Breast epithelium (tissue), 4 donors: ENCODE data around the gene TRMT1. TPM values are rescaled to one million over a fixed set of nuclear protein-coding genes. Genes with fewer than 3 reads are reported as not detected.

Experiments used
- DNase-seq, 2 donors: peaks; one replicate each; pipeline ENCODE4 v3.0.0-alpha.2; 2019; ENCODE audit warnings: low spot score in 2 of 2
- H3K27ac ChIP-seq, 2 donors: fragments of 200-600 bp; sonication (generic) in 1 of 2; one replicate each; pipeline ENCODE4 v1.5.1; 2016 to 2019; ENCODE audit warnings: mild to moderate bottlenecking in 1 of 2
- H3K27me3 ChIP-seq, 2 donors: fragments of 200-600 bp; sonication (generic) in 1 of 2; one replicate each; pipeline versions ENCODE4 v1.5.1 to v1.6.0; 2017 to 2019; ENCODE audit warnings: control low read depth in 1 of 2, mild to moderate bottlenecking in 1 of 2
- H3K36me3 ChIP-seq: fragments of 200-600 bp; one replicate; pipeline ENCODE4 v1.5.1; 2019
- H3K4me1 ChIP-seq, 2 donors: fragments of 200-600 bp; sonication (generic); one replicate each; pipeline ENCODE4 v1.5.1; 2016 to 2019; ENCODE audit warnings: control low read depth in 1 of 2
- H3K4me3 ChIP-seq, 3 donors: fragments of 200-600 bp; sonication (generic); 1 replicate in 2 of 3; 2 replicates in 1 of 3; pipeline ENCODE4 v1.5.1; 2016 to 2019; ENCODE audit warnings: mild to moderate bottlenecking in 3 of 3, moderate library complexity in 2 of 3
- H3K9me3 ChIP-seq, 2 donors: fragments of 200-600 bp; sonication (generic) in 1 of 2; one replicate each; pipeline ENCODE4 v1.5.1; 2016 to 2019; ENCODE audit warnings: control low read depth in 1 of 2
- POLR2A ChIP-seq: fragments of 450-650 bp; IDR thresholded peaks from one replicate; pipeline ENCODE4 v1.6.1; 2016; ENCODE audit warnings: antibody characterized with exemption, mild to moderate bottlenecking, moderate library complexity
- POLR2AphosphoS5 ChIP-seq, 3 donors: sonication (generic); formaldehyde crosslinking; IDR thresholded peaks; one replicate each; pipeline ENCODE4 v1.6.1; 2017; ENCODE audit warnings: antibody characterized with exemption in 3 of 3
- intact Hi-C: fragments of 100-400 bp; cut with DNase I; formaldehyde crosslinking; loops from one replicate; pipeline ENCODE4 v1.15.1; 2023; ENCODE audit warnings: low total_unique reads
- total RNA-seq, 3 donors: library from RNA; depleted of rRNA; stranded (reverse); fragments of >200 nt; gene quantifications; one replicate each; pipeline ENCODE4 v1.1.0, GENCODE V29; 2016
- TF ChIP-seq, protein P1 (sequence below), 3 donors: fragments of 450-650 bp; IDR thresholded peaks; one replicate each; pipeline ENCODE4 v1.5.1; 2016 to 2017; ENCODE audit warnings: antibody characterized with exemption in 3 of 3, mild to moderate bottlenecking in 3 of 3, moderate library complexity in 3 of 3

Gene TRMT1
- total RNA-seq, 3 donors from 2014 or later = 29.7 to 37.4 (median 31.7) TPM

DNA sequence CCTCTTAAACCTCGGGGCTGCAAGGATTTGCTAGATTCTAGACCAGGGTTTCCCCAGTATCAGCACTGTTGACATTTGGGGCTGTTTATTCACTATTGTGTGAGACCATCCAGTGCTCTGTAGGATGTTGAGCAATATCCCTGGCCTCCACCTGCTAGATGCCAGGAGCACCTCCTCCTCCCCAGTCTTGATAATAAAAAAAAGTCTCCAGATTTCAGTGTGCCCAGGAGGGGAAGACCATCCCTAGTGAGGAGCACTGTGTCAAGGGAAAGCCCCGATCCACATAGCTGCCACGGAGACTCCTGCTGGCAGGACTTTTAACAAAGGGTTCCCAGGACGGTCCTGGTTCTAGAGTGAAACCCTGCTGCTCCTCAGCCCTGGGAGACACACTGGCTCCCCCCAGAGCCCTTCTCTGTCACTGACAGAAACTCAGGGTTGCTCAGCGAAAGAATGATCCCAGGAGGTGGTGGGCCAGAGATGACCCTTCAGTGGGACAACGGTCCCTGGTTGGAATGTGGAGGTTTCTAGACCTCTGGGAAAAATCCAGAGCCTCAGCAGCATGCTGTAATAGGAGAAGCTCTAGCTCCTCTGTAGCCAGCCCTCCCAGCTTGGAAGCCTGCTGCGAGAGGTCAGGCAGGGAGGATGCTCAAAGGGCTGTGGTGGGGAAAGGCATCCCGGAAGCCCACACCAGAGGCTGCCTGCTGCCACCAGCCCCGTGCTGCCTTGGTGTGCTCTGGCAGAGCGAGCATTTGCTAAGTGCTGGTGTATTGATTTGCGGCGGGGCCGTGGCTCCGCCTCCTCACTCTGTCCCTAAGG lies 34.1 kb downstream of the TRMT1 start:
- TF ChIP-seq, protein P1, sequence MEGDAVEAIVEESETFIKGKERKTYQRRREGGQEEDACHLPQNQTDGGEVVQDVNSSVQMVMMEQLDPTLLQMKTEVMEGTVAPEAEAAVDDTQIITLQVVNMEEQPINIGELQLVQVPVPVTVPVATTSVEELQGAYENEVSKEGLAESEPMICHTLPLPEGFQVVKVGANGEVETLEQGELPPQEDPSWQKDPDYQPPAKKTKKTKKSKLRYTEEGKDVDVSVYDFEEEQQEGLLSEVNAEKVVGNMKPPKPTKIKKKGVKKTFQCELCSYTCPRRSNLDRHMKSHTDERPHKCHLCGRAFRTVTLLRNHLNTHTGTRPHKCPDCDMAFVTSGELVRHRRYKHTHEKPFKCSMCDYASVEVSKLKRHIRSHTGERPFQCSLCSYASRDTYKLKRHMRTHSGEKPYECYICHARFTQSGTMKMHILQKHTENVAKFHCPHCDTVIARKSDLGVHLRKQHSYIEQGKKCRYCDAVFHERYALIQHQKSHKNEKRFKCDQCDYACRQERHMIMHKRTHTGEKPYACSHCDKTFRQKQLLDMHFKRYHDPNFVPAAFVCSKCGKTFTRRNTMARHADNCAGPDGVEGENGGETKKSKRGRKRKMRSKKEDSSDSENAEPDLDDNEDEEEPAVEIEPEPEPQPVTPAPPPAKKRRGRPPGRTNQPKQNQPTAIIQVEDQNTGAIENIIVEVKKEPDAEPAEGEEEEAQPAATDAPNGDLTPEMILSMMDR (IDR thresholded peaks at IDR 0.05) = peak in 1 of 3 donors; percentile 10
- no peak for TF ChIP-seq POLR2A
- TF ChIP-seq POLR2AphosphoS5 (IDR thresholded peaks at IDR 0.05) = no peak
- no peak for DNase-seq
- Histone ChIP-seq H3K36me3 (no peaks in the 10 kb centered on the region), H3K4me3 (no peak overlapping the region), H3K9me3 (no peaks in the 10 kb centered on the region), H3K27ac (peak overlapping the region; percentile 33 to 72), H3K4me1 (peaks cover 18 to 19% of the 10 kb centered on the region in 2 donors), H3K27me3 (no peaks in the 10 kb centered on the region)
- intact Hi-C loops = no loop called here

DNA sequence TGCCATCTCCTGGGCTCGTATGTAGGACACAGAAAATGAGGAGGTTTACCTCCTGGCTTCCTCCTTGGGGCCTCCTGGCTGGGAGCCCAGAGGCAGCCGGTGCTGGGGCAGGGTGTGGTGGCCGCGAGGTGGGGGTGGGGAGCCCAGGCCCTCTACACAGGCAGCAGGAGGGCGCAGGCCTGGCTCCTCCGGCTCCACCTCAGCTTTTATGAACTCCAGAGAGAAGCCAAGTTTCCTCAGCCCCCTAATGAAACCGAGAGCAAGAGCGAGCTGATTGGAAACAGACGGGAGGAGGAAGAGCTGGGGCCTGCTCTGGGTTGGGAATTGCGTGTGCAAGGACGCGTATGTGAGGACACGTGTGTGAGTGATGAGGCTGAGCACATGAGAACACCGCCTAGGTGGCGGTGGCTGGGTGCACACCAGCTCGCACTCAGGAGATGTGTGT lies 37.0 kb downstream of the TRMT1 start:
- peak overlapping the region; percentile 79 to 90 for H3K27ac ChIP-seq
- DNase-seq = no peak
- TF ChIP-seq, protein P1 (IDR thresholded peaks at IDR 0.05) = no peak
- TF ChIP-seq POLR2AphosphoS5 (IDR thresholded peaks at IDR 0.05) = peak in 2 of 3 donors; percentile 15 to 48
- intact Hi-C loops = no loop called here
- peak overlapping the region in 1 of 3 donors; percentile 5 for H3K4me3 ChIP-seq
- no peaks in the 10 kb centered on the region for H3K9me3 ChIP-seq
- H3K36me3 ChIP-seq = no peaks in the 10 kb centered on the region
- no peaks in the 10 kb centered on the region for H3K27me3 ChIP-seq
- peaks cover 29 to 30% of the 10 kb centered on the region in 2 donors for H3K4me1 ChIP-seq

DNA sequence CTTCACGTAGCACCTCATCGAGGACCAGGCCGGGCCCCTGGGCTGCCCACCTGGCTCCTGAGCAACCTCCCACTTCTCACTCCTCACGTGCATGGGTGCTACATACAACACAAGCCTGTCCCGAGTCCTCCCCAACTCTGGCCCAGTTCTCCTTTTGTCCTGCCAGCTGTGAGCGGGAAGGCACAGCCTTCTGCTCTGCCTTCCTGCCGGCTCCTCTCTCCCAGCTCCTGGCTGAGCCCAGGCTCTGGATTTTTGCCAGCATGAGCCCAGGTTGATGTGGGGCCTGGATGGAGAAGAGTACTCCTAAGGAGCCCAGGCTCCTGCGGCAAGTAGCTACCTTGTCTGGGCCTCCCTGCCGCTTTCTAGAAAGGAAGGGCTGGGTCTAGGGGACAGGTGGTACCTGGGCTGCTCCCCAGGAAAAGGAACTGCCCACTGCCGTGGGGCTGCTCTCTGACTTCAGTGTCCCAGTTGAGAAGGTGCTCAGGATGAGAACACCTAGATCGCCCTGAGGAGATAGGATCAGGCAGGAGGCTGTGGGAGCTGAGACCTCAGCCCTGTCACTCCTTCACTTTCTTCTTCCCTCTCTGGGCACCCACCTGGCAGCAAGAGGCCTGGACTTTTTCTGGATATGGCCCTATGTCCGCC lies 37.5 kb downstream of the TRMT1 start:
- DNase-seq = no peak
- no peaks in the 10 kb centered on the region for H3K9me3 ChIP-seq
- peak overlapping the region in 1 of 3 donors; percentile 5 for H3K4me3 ChIP-seq
- H3K27ac ChIP-seq = peak overlapping the region; percentile 79 to 90
- intact Hi-C loops = no loop called here
- H3K36me3 ChIP-seq = no peaks in the 10 kb centered on the region
- no peak for TF ChIP-seq POLR2A
- TF ChIP-seq, protein P1 (IDR thresholded peaks at IDR 0.05) = no peak
- TF ChIP-seq POLR2AphosphoS5 (IDR thresholded peaks at IDR 0.05) = peak in 1 of 3 donors; percentile 7
- H3K27me3 ChIP-seq = no peaks in the 10 kb centered on the region
- H3K4me1 ChIP-seq = peaks cover 29 to 30% of the 10 kb centered on the region in 2 donors

DNA sequence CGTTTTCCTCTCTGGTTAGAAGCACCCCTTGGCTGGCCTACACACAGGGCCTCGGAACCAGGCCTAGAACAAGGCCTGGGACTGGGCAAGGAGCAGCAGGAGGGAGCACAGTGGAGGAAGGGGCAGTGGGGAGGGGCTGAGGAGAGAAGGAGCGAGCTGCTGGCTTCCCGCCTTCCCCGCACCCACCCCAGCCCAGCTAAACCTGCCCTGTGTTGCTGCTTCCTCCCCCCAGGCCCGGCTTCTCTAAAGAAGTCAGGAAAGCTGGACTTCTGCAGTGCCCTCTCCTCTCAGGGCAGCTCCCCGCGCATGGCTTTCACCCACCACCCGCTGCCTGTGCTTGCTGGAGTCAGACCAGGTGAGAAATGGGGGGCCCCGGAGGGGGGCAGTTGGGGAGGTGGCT lies 38.2 kb downstream of the TRMT1 start:
- intact Hi-C loops = no loop called here
- Histone ChIP-seq H3K9me3 (no peaks in the 10 kb centered on the region), H3K4me1 (peaks cover 29 to 30% of the 10 kb centered on the region in 2 donors), H3K27ac (peak overlapping the region; percentile 79 to 90), H3K36me3 (no peaks in the 10 kb centered on the region), H3K4me3 (no peak overlapping the region), H3K27me3 (no peaks in the 10 kb centered on the region)
- DNase-seq = no peak
- TF ChIP-seq, protein P1 (IDR thresholded peaks at IDR 0.05) = no peak
- TF ChIP-seq POLR2A = no peak
- TF ChIP-seq POLR2AphosphoS5 (IDR thresholded peaks at IDR 0.05) = no peak

DNA sequence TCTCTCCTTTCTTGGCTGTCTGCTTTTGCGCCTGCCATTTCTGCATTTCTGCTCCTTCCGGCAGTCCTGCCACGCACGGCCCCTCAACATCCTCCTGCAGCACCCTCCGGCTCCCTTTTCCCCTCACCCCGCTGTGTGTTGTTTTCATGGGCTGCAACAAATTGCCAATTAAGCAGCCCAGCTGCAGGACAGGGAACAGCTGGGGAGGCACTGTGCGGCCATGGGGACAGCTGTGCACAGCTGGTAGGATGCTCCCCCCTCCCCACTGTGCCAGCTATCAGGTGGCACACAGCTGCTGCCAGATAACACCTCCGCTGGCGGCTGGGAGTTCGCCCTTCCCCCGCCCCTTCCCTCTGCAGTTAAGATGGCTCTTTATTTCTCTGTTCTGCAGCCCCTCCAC lies 39.3 kb downstream of the TRMT1 start:
- peak overlapping the region; percentile 79 to 90 for H3K27ac ChIP-seq
- DNase-seq = no peak
- H3K4me1 ChIP-seq = peaks cover 29 to 30% of the 10 kb centered on the region in 2 donors
- no peaks in the 10 kb centered on the region for H3K9me3 ChIP-seq
- no peak for TF ChIP-seq POLR2AphosphoS5 (IDR thresholded peaks at IDR 0.05)
- TF ChIP-seq, protein P1 (IDR thresholded peaks at IDR 0.05) = no peak
- no peak for TF ChIP-seq POLR2A
- no peaks in the 10 kb centered on the region for H3K27me3 ChIP-seq
- intact Hi-C loops = no loop called here
- H3K36me3 ChIP-seq = no peaks in the 10 kb centered on the region
- H3K4me3 ChIP-seq = no peak overlapping the region
